GM18873 (cell line): Measurements from ENCODE around the gene MS4A1.
"Not testable (repeated sequence)": the region's sequence is repeated elsewhere in the genome, so short reads cannot be mapped to it uniquely, and the experiment has no call there.

Source experiments
- ATAC-seq: cut with Tn5 transposase; IDR thresholded peaks from one replicate; pipeline ENCODE4 v1.9.1; 2021; ENCODE audit warnings: mild to moderate bottlenecking, moderate library complexity, moderate number of reproducible peaks; ENCODE audit not compliant: unreplicated experiment, low FRiP score

MS4A1 gene

DNA sequence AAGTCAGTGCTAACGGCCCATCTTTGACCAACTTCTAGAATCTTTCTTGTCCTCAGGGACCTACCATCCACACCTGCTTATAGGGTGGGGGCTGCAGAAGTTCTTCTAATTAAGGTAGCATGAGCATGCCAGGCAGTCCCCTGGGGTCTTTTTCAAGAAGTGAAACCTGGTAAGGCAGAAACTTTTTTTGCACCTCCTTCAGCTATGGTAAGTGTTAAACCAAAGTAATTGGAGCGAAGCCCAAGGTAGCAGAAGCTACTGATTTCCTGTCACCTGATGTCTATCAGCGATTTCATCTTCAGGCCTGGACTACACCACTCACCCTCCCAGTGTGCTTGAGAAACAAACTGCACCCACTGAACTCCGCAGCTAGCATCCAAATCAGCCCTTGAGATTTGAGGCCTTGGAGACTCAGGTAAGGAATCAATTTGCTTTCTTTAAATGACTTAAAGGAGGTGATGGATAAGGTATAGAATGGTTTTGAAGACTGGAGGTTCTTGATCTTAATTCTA is at the start of gene MS4A1:
TSS of gene MS4A1 (plus strand) at position 317 of the 512 bp plus-strand sequence. CDS start 6,528 bp downstream, outside the sequence.
- peak; percentile 75 for ATAC-seq

DNA sequence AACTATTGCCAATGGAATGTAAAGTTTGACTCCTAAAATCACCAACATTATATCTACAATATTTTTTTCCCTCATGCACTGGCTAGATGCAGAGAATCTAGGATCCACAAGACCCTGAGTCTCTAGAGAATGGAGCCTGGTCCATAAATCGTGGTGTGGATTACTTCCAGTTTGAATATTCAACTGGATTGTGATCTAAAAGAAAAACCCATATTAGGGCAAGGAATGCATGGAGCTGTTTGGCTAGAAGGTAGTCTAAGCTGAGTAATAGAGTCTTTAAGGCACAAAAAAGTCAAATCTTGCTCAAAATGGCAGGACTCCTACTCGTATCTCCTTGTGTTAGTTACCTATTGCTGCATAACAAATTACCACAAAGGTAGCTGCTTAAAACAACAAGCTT is 35.6 kb upstream of the MS4A1 start:
- ATAC-seq = no peak

DNA sequence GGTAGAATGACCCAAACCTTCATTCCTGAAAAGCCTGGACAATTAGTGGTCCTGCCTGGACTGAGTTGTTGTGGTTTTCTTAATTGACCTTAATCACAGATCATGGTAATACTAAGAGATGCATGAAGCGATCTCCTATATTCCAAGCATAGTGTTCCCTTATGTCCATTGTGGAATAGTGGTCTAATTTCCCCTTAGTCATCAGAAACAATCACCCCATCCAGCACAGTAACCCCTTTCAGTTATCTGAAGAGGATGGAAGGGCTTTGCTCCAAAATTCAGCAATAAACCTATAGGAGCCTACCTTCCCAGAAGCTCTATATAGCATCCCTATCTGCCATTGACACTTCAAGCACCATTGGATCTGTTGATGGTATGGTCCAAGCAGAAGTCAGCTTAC is 33.0 kb upstream of the MS4A1 start:
- ATAC-seq = no peak

DNA sequence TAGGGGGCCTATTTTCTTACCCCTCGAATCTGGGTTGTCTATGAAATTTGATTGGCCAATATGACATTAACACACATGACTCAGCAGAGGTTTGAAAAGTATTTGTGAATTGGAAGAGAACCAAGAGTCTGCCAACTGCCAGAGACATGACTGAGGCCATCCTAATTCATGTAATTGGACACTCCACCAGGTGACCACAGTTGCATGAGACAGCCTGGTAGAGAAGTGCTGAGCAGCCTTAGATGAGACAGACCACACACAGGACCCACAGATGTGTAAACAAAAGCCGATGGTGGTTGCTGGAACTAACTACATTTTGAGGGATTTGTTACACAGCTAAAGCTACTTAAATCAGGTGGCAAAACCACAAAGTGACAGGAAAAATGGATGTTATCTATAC is 27.1 kb upstream of the MS4A1 start:
- ATAC-seq = no peak

DNA sequence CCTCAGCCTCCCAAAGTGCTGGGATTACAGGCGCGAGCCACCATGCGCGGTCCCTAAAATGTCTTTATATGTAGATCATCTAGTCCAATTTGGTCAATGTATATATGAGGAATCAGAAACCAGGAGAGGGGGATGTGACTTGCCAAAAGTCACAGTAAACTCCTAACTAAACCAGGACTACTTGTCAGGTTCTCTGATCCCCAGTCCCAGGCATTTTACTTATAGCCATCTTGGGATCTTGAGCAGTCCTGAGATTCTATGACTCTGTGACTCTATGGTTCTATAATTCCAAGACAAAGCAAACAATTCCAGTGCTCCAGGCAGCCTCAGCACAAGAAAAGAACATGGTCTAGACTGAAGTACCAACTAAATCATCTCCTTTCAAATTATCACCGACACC is 26.4 kb upstream of the MS4A1 start, which contains the start of gene MS4A5:
TSS of gene MS4A5 (plus strand) at position 301 of the 400 bp plus-strand sequence. CDS start 103 bp downstream, outside the sequence.
- ATAC-seq = no peak

DNA sequence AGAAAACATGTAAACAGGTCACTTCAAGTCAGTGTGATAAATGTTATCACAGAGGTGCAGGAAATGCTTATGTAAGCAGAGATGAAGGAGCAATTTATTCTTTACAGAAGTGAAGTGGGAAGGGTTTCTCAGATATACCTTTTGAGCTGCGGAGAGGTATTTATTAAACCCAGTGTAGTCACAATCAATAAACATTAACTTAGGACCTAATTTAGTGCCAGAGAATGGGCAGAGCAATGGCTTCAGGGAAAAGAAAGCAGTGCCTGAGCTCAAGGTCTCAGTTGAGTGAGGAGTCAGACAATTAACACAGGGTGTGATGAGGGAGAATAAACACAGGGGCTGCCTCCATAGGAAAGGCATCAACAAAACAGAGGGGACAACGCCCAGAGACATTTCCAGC is 24.4 kb upstream of the MS4A1 start:
- ATAC-seq = no peak

DNA sequence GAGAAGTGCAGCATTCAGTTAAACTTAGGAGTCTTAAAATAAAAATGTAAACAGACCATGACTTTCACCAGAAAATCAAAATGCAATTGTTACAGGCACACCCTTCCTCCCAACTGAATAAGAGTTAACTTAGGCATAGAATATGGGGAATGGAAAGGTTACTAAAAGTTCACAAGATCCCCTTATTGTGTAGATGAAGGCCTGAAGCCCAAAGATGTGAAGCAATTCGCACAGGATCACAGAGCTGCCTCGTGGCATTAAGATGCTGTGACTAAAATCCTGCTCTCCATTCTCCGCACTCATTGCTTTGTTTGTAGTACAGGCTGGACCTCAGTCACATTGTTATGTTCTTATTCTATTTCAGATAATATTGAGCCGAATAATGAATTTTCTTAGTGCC is 22.2 kb upstream of the MS4A1 start:
- no peak for ATAC-seq

DNA sequence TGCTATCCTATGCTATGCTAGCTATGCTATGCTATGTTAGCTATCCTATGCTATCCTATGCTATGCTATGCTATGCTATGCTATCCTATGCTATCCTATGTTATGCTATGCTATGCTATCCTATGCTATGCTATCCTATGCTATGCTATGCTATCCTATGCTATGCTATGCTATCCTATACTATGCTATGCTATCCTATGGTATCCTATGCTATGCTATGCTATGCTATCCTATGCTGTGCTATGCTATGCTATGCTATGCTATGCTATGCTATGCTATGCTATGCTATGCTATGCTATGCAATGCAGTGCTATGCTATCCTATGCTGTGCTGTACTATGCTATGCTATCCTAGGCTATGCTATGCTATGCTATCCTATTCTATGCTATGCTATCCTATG is 8.6 kb upstream of the MS4A1 start:
- no peak for ATAC-seq

DNA sequence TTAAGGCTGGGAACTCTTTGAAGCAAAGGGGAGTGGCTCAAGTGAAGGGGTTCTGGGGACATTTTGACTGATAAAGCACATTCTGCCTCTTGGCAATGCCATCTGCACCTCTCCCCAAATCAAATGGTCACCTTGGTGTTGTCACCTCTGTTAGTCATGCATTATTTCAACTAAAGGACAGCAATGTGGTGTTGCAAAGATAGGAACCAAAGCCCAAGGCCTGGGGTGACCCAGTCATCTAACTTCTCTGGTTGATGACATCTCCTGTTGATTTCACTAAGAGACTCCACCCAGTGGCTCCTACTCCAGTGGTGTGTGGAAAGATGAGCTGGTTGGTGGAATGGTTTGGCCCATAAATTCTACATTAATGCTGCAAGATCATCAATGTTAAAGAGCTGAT is 7.8 kb upstream of the MS4A1 start:
- ATAC-seq = no peak

DNA sequence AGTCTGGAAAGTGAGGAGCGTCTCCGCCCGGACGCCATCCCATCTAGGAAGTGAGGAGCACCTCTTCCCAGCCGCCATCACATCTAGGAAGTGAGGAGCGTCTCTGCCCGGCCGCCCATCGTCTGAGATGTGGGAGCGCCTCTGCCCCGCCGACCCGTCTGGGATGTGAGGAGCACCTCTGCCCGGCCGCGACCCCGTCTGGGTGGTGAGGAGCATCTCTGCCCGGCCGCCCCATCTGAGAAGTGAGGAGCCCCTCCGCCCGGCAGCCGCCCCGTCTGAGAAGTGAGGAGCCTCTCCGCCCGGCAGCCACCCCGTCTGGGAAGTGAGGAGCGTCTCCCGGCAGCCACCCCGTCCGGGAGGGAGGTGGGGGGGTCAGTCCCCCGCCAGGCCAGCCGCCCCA is 4.5 kb upstream of the MS4A1 start:
- ATAC-seq = not testable (repeated sequence)

DNA sequence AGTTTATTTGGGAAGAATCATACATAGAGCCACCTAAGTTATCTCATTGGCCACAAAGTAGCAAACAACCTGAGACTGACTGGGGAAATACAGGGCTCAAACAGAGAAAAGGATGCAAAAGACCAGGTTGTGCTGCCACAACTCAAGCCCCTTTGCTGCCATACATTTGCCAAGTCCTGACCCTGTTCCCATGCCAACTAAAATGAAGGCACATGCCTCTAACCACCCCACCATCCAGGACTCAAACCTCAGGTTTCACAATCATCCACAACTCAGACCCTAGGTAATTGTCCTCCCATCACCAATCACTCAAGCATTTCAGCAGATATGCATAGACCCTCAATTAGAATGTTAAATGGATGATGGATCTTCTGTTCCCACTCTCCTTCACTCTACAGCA is 1.4 kb upstream of the MS4A1 start:
- no peak for ATAC-seq

DNA sequence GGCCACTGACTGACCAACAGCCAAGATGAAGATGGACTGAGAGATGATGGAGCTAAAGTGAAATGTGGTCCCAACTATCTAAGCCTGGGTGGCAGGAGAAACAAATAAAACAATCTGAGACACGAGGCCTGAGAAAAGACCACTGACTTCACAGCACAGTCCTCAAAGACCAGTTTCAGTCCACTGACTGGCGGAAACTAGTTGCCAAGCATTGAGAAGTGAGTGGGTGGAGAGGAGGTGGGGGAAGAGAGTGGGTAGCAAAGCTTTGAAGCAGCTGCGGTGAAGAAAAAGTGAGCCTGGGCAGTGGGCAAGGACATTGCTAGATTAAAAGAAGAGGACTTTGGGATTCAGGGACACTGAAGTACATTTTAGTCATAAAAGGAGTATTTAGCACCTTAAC is 1.9 kb downstream of the MS4A1 start:
- ATAC-seq = peak; percentile 37

DNA sequence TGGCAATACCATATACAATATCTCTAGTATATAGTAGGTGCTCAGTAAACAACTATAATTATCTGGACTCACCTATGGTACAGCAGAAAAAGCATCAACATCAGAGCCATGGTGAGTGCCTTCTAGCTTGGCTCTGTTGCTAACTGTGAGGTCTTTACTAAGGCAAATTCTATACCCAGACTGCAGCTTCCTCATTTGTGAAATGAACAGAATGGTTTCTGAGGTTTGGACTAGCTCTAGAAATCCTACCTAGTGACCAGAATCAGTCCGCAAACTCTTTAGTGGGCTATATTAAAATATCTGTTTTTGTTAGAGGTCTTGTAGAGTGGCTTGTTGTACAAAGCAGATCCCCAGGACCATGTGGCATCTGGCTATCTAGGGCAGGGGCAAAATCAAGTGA is 3.7 kb downstream of the MS4A1 start:
- no peak for ATAC-seq

DNA sequence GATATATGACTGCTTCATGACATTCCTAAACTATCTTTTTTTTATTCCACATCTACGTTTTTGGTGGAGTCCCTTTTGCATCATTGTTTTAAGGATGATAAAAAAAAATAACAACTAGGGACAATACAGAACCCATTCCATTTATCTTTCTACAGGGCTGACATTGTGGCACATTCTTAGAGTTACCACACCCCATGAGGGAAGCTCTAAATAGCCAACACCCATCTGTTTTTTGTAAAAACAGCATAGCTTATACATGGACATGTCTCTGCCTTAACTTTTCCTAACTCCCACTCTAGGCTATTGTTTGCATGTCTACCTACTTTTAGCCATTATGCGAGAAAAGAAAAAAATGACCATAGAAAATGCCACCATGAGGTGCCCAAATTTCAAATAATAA is 13.2 kb downstream of the MS4A1 start:
- no peak for ATAC-seq

DNA sequence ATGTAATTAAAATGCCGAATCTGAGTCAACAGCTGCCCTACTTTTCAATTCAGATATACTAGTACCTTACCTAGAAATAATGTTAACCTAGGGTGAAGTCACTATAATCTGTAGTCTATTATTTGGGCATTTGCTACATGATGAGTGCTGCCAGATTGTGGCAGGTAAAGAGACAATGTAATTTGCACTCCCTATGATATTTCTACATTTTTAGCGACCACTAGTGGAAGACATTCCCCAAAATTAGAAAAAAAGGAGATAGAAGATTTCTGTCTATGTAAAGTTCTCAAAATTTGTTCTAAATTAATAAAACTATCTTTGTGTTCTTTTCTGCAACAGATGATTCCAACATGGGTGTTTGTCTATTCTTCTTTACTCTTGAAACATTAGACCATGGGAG is 14.1 kb downstream of the MS4A1 start:
- no peak for ATAC-seq

DNA sequence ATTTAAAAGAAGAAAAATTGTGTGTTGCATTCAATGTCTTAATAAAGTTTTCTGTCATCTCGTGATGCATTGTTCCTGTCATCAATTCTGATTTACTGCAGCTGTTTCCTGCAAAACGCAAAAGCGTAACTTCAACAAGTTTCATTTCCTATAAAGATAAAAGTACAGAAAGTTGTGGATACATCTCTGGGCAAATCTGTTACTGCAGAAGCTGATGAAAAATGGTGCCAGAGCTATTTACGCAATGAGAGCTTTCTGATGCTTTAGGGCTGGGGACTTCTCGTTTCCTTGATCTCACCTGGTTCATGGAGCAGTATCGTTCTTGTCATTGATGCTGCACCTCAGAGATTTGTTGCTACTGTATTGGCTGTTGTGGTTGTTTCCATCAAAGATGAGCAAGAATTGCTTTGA is 21.4 kb downstream of the MS4A1 start:
- no peak for ATAC-seq

DNA sequence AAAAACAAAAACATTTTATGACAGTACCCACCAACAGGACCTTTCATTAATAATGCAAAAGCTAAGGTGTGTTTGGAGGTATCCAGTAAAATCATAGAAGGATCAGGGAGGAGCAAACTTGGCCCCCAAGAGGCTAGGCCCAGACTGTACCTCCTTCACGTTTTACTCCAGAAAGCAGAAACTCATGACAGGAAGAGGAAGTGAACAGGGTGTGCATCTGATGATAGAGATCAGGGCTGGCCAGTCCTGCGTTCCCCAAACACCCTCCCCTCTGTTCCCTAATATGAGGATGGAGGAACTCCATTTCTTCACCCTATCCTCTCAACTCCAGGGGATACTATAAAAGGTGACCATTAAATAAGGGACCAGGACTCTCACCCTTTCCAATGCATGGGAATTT is 26.7 kb downstream of the MS4A1 start:
- no peak for ATAC-seq

DNA sequence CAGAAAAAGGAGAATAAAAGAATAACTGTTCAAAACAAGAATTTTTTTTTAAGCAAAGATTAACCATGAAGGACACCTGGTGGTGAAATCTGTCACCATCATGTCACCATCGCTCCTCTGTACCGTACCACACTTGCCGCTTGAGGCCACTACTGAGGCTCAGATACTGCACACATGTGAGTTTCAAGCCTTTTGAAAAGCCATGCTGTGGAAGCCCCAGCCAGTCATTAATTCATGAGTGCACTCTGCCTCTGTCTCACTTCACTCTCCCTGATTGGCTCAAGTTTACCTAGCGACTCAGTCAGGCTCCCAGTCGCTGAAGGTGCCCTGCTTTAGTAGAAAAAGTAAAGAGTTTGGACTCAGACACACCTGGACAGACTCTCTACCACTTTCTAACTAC is 30.3 kb downstream of the MS4A1 start:
- ATAC-seq = peak; percentile 97

DNA sequence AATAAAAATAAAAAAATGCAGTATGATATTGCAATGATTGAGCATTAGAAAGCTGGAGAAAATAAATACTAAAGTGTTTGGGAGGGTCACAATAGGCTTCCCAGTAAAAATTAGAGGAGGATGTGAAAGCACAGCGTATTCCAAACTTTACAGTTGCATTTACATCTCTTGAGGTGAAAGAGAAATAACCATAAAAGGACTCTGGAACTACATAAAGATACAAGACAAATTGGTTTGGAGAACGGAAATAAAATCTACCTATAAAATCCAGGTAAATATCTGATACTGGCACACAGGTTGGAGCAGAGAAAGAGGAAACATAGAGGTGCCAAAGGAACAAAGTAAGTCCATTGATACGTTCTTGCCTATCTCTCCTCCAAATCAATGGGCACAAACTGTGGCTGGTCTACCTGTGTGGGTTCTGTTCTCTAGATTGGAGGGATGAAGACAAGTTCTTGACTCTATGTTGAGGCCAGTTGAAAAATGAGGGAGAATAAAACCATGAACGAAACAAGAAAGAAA is 36.9 kb downstream of the MS4A1 start, which contains the start of gene MS4A12:
TSS of gene MS4A12 (plus strand) at position 291 of the 522 bp plus-strand sequence. CDS start 4,541 bp downstream, outside the sequence.
- no peak for ATAC-seq

DNA sequence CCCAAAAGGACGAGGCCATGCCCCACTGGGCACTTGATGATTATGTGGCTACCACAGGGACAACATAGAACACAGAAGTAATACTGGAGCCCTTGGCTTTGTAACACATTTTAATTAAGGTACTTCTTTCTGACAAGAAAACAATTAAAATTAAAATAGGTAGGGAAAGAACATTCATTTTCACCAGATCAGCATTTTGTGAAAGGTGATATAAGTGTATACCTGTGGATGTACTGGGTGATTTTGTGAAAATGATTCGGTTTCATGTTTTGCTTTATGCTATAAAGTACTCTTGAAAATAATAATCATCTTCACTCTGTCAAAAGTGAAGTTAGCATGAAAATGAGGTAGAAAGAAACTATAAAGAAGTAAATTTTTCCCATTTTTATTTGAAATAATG is 37.8 kb downstream of the MS4A1 start:
- no peak for ATAC-seq

DNA sequence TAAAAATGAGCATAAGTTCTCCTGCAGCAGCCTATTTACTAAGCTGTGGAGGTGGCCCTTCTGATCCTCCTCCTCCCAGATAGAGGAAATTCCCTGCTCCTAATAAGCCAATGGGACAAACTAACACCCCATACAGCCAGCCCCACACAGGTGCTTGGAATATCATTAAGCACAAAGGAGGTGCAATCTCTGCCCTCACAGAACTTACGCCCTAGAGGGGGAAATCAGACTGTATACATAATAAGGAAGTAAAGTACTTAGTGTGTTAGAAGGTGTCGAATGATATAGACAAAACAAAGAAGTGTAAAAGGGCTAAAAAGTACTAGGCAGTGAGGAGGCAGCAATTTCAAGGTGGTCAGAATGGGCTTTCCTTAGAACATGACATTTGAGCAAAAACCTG is 42.8 kb downstream of the MS4A1 start:
- ATAC-seq = no peak

DNA sequence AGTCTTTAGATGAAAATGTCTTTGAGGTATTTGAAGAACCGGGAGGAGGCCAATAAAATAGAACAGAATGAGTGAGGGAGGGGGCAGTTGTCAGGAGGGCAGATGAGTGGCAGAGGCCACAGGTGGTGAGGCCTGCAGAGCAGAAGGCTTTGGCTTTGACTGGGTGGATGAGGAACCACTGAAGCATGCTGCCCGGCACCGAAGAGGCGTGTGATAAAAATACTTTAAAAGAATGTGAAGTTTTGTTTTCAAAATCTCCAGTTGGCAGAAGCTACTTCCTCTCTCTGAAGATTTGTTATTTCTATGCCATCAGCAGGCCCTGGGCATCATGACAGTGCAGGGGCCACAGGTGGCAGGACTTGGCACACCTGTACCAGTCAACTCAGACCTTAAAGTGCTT is 43.2 kb downstream of the MS4A1 start:
- no peak for ATAC-seq
